Psoas muscle (tissue), 8 donors: ENCODE results near the gene ZFP92. TPM values are rescaled to one million over a fixed set of nuclear protein-coding genes. Genes with fewer than 3 reads are reported as not detected.

Experiments used
- ATAC-seq, 4 donors: fragments of 200-7000 bp; cut with Tn5 transposase; one replicate each; pipeline ENCODE4 v1.9.1; 2020; ENCODE audit warnings: moderate library complexity in 3 of 4, mild to moderate bottlenecking in 2 of 4
- DNase-seq, 2 donors: peaks; one replicate each; pipeline ENCODE4 v3.0.0-alpha.2; 2020
- H3K27ac ChIP-seq: fragments of 200-600 bp; one replicate; pipeline ENCODE4 v1.8.0; 2022
- H3K27me3 ChIP-seq, 3 donors: fragments of 200-600 bp in 1 of 3; one replicate each; pipeline versions ENCODE4 v1.6.1 to v1.8.0; 2013 to 2022; ENCODE audit warnings: low read length in 2 of 3, mild to moderate bottlenecking in 2 of 3, moderate library complexity in 1 of 3; ENCODE audit not compliant: insufficient read depth in 3 of 3
- H3K36me3 ChIP-seq, 2 donors: fragments of 200-600 bp in 1 of 2; one replicate each; pipeline versions ENCODE4 v1.6.1 to v1.8.0; 2013 to 2022; ENCODE audit warnings: low read depth in 1 of 2, mild to moderate bottlenecking in 1 of 2, moderate library complexity in 1 of 2; ENCODE audit not compliant: insufficient read depth in 1 of 2
- H3K4me1 ChIP-seq: fragments of 200-600 bp; one replicate; pipeline ENCODE4 v1.8.0; 2022
- H3K4me3 ChIP-seq: fragments of 200-600 bp; one replicate; pipeline ENCODE4 v1.8.0; 2022; ENCODE audit warnings: mild to moderate bottlenecking
- H3K9me3 ChIP-seq: fragments of 200-600 bp; one replicate; pipeline ENCODE4 v1.8.0; 2022
- CTCF ChIP-seq: fragments of 200-600 bp; IDR thresholded peaks from one replicate; pipeline ENCODE4 v1.8.0; 2022; ENCODE audit warnings: antibody characterized with exemption
- WGBS, 3 donors: extraction: QIAGEN DNeasy Blood & Tissue Kit; methylation state at CpG; one replicate each; pipeline versions ENCODE4 v1.1.6 to v1.1.7; 2013; 5-methylcytosine and 5-hydroxymethylcytosine counted together
- intact Hi-C, 2 donors: fragments of 100-400 bp; cut with DNase I; formaldehyde crosslinking; loops; one replicate each; pipeline versions ENCODE4 v1.11.0 to v1.14.2; 2022
- polyA plus RNA-seq, 3 donors: library from polyadenylated mRNA; stranded (reverse); fragments of 200-250 nt; gene quantifications; one replicate each; pipeline ENCODE4 v1.2.3, GENCODE V29; 2013
- total RNA-seq, 4 donors: library from RNA; stranded (reverse); fragmentation: NEBNext Ultra II Directional in 2 of 4; extraction: Animal tissue kit (Norgen Biotek cat#: 25700) in 2 of 4; gene quantifications; one replicate each; pipeline versions ENCODE4 v1.2.1 to v1.2.4, GENCODE V29; 2021 to 2023
- donor health status: healthy with polysubstance abuse.
- donor health status: DM: no; HTN: no; CAD: no; lungs with moderate emphysema.
- donor health status: Bipolar disorder and iron deficiency.
- donor health status: healthy.
- donor health status: DM: yes; HTN: yes; CAD: no.
- donor health status: DM: no; HTN: no; CAD: no.
- donor health status: DM: no; HTN: no; CAD: no.
- donor health status: DM: yes; HTN: yes; CAD: no.

Gene ZFP92
- total and polyA plus RNA-seq, 7 donors: 0.10 to 0.50 (median 0.30) TPM

- DNase-seq (no peak), ATAC-seq (no peak)
- Histone ChIP-seq H3K27me3 (no peaks in the 10 kb centered on the region), H3K4me3 (no peak overlapping the region), H3K36me3 (no peaks in the 10 kb centered on the region), H3K4me1 (no peaks in the 10 kb centered on the region), H3K9me3 (no peaks in the 10 kb centered on the region), H3K27ac (no peak overlapping the region)
- TF ChIP-seq CTCF: no peak
- intact Hi-C loops: no loop called here
- WGBS, 3 donors: 73 to 84% (median 78%) methylated on average over 12 to 13 of the region's 13 CpGs
These were observed 31.2 kb upstream of the ZFP92 start for GRCh38 chrX:153379971-153380581.

GRCh38 chrX:153380691-153381090, 30.6 kb upstream of the ZFP92 start:
- H3K9me3 ChIP-seq: no peaks in the 10 kb centered on the region
- intact Hi-C loops: no loop called here
- no peak for DNase-seq
- no peak for TF ChIP-seq CTCF
- WGBS, 3 donors: 47 to 60% (median 55%) methylated on average over 9 of the region's 9 CpGs
- H3K4me1 ChIP-seq: no peaks in the 10 kb centered on the region
- ATAC-seq: no peak
- peaks cover 0 to 4% (median 0%) of the 10 kb centered on the region in 3 donors for H3K27me3 ChIP-seq
- H3K4me3 ChIP-seq: no peak overlapping the region
- H3K27ac ChIP-seq: no peak overlapping the region
- H3K36me3 ChIP-seq: no peaks in the 10 kb centered on the region

- DNase-seq: no peak
- peak in 1 of 4 donors; percentile 40 for ATAC-seq
- Histone ChIP-seq H3K27ac (no peak overlapping the region), H3K27me3 (peaks cover 0 to 6% (median 0%) of the 10 kb centered on the region in 3 donors), H3K9me3 (no peaks in the 10 kb centered on the region), H3K36me3 (no peaks in the 10 kb centered on the region), H3K4me1 (no peaks in the 10 kb centered on the region), H3K4me3 (no peak overlapping the region)
- intact Hi-C loops: no loop called here
- no peak for TF ChIP-seq CTCF
- WGBS, 3 donors: 48 to 56% (median 56%) methylated on average over 12 of the region's 12 CpGs
These were observed 29.4 kb upstream of the ZFP92 start for GRCh38 chrX:153381684-153382532.

- DNase-seq (no peak), ATAC-seq (no peak)
- Histone ChIP-seq H3K36me3 (no peaks in the 10 kb centered on the region), H3K9me3 (no peaks in the 10 kb centered on the region), H3K4me3 (no peak overlapping the region), H3K4me1 (no peaks in the 10 kb centered on the region), H3K27ac (no peak overlapping the region), H3K27me3 (peaks cover 0 to 6% (median 0%) of the 10 kb centered on the region in 3 donors)
- intact Hi-C loops: no loop called here
- no peak for TF ChIP-seq CTCF
- 86 to 98% (median 93%) methylated on average over 3 of the region's 3 CpGs for WGBS, 3 donors
These were observed 28.4 kb upstream of the ZFP92 start for GRCh38 chrX:153382563-153383482.
